ENCODE results near the gene SIGLEC7.

DNA sequence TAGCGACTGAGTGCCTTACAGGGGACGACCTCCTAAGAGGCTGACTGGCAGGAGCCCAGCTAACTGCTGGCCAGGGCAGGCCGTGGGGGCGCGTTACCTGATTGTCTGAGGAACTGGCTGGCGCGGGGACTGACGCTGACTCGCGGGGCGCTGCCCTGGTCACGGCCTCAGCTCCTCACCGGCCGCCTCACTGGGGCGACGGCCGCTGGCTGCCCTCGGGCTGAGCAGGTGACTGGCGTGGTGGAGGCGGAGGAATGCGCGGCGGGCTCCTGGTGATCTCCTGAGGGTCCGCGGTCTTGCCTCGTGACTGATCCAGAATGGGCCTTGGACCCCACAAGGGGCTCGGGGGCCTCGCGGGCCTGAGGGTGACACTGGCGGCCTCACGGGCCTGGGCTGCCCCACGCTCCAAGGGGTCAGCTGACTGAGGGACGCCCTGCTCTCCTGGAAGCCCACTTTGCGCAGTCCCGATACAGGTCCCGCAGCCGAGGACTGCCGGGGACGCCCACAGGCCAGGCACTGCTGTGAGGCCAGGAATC is 39.3 kb downstream of the SIGLEC7 start:
- TF ChIP-seq, protein P1, sequence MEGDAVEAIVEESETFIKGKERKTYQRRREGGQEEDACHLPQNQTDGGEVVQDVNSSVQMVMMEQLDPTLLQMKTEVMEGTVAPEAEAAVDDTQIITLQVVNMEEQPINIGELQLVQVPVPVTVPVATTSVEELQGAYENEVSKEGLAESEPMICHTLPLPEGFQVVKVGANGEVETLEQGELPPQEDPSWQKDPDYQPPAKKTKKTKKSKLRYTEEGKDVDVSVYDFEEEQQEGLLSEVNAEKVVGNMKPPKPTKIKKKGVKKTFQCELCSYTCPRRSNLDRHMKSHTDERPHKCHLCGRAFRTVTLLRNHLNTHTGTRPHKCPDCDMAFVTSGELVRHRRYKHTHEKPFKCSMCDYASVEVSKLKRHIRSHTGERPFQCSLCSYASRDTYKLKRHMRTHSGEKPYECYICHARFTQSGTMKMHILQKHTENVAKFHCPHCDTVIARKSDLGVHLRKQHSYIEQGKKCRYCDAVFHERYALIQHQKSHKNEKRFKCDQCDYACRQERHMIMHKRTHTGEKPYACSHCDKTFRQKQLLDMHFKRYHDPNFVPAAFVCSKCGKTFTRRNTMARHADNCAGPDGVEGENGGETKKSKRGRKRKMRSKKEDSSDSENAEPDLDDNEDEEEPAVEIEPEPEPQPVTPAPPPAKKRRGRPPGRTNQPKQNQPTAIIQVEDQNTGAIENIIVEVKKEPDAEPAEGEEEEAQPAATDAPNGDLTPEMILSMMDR (IDR thresholded peaks at IDR 0.05; ENCODE audit: low read length) = no peak
- TF ChIP-seq EZH2 (optimal IDR thresholded peaks at IDR 0.05; ENCODE audit: low read depth, low read length) = no peak
